GM12892 (cell line): ENCODE data around the gene PGP.
"Not testable (repeated sequence)": the region's sequence is repeated elsewhere in the genome, so short reads cannot be mapped to it uniquely, and the experiment has no call there.

Source experiments
- DNase-seq: peaks from one replicate; pipeline ENCODE4 v3.0.0; 2011; ENCODE audit not compliant: insufficient read length
- FAIRE-seq: peaks from 2 replicates; lab custom pipeline; 2011; peaks lifted over from hg19 to GRCh38; lab: Jason Lieb, UNC
- POLR2A ChIP-seq: IDR thresholded peaks from 2 replicates; pipeline ENCODE4 v1.6.1; 2011; ENCODE audit warnings: low read depth, low read length, control low read depth
- POLR2AphosphoS5 ChIP-seq: IDR thresholded peaks from 2 replicates; pipeline ENCODE4 v1.6.1; 2011; ENCODE audit warnings: low read depth, low read length, control low read depth
- TAF1 ChIP-seq: IDR thresholded peaks from 2 replicates; pipeline ENCODE4 v1.6.1; 2011; ENCODE audit warnings: low read depth, mild to moderate bottlenecking, control low read depth, low read length, borderline replicate concordance

The PGP gene

GRCh38 chr16:2244926-2245795 lies 30.5 kb upstream of the PGP start:
- FAIRE-seq (no peak), DNase-seq (no peak)
- TF ChIP-seq TAF1 (no peak), POLR2A (no peak), POLR2AphosphoS5 (no peak)

- no peak for DNase-seq
- TF ChIP-seq TAF1: no peak
- no peak for TF ChIP-seq POLR2AphosphoS5
- no peak for TF ChIP-seq POLR2A
- no peak for FAIRE-seq
These were observed 29.7 kb upstream of the PGP start for GRCh38 chr16:2244301-2244700.

- FAIRE-seq (no peak), DNase-seq (no peak)
- no peak for TF ChIP-seq POLR2A
- no peak for TF ChIP-seq TAF1
These were observed 29.1 kb upstream of the PGP start for GRCh38 chr16:2243781-2244180.

GRCh38 chr16:2243031-2243528 lies 28.4 kb upstream of the PGP start:
- FAIRE-seq (no peak), DNase-seq (no peak)

GRCh38 chr16:2242598-2242997 lies 28.0 kb upstream of the PGP start:
- FAIRE-seq: no peak
- DNase-seq: no peak
- no peak for TF ChIP-seq POLR2A
- TF ChIP-seq TAF1: no peak
- no peak for TF ChIP-seq POLR2AphosphoS5

More at GRCh38 chr16:2243031-2243528, 28.4 kb upstream of the PGP start:
- no peak for TF ChIP-seq TAF1
- TF ChIP-seq POLR2AphosphoS5: no peak
- no peak for TF ChIP-seq POLR2A

- DNase-seq, FAIRE-seq: not testable (repeated sequence)
These were observed 25.7 kb upstream of the PGP start for GRCh38 chr16:2240331-2240730.

GRCh38 chr16:2238838-2239675 lies 24.4 kb upstream of the PGP start:
- DNase-seq (no peak), FAIRE-seq (no peak)
- TF ChIP-seq POLR2AphosphoS5: no peak
- no peak for TF ChIP-seq POLR2A
- TF ChIP-seq TAF1: no peak

GRCh38 chr16:2238150-2238837 lies 23.7 kb upstream of the PGP start:
- no peak for FAIRE-seq

GRCh38 chr16:2237493-2238149 lies 23.0 kb upstream of the PGP start:
- TF ChIP-seq POLR2A (no peak), POLR2AphosphoS5 (no peak), TAF1 (no peak)
- no peak for DNase-seq
- FAIRE-seq: no peak

More at GRCh38 chr16:2238150-2238837, 23.7 kb upstream of the PGP start:
- TF ChIP-seq POLR2AphosphoS5 (no peak), TAF1 (no peak), POLR2A (no peak; the same call in 1 of the 2 replicates)
- no peak for DNase-seq

GRCh38 chr16:2237102-2237482 lies 22.5 kb upstream of the PGP start:
- FAIRE-seq: no peak
- TF ChIP-seq POLR2A: no peak
- no peak for TF ChIP-seq TAF1
- no peak for TF ChIP-seq POLR2AphosphoS5
- DNase-seq: peak; percentile 31
